K562 (cell line): Measurements from ENCODE around the gene MXI1. TPM values are rescaled to one million over a fixed set of nuclear protein-coding genes. Genes with fewer than 3 reads are reported as not detected.

Experiments used
- ATAC-seq: fragments of 200-7000 bp; cut with Tn5 transposase; 3 replicates; pipeline ENCODE4 v1.9.1; 2020; ENCODE audit warnings: moderate library complexity
- BruUV-seq: library from RNA; stranded (reverse); fragments of 400-500 nt; replicated peaks from 2 replicates; lab custom pipeline; 2021; lab: Mats Ljungman, UMichigan
- CTCF ChIA-PET: fragments of 300-600 bp; formaldehyde crosslinking; extraction: SDS; loops from one replicate; lab custom pipeline; 2021; ENCODE audit warnings: low intra/inter-chr PET ratio; lab: Yijun Ruan, JAX
- POLR2A ChIA-PET: fragments of 300-600, 350-650 bp; sonication (Branson Sonifier 250); formaldehyde crosslinking; extraction: SDS; loops from one replicate; lab custom pipeline; 2021; ENCODE audit warnings: antibody characterized with exemption, inconsistent platforms; lab: Yijun Ruan, JAX
- DNase-seq, 4 experiments: peaks; one replicate each; pipeline versions ENCODE4 v3.0.0 to v3.0.0-alpha.2; 2011 to 2018; ENCODE audit warnings: low spot score in 3 of 4, mixed read lengths in 3 of 4; ENCODE audit errors: extremely low read depth in 1 of 4
- FAIRE-seq: peaks from 2 replicates; lab custom pipeline; 2011; peaks lifted over from hg19 to GRCh38; lab: Jason Lieb, UNC
- H2AFZ ChIP-seq: 2 replicates; pipeline ENCODE4 v1.6.0; 2011; ENCODE audit warnings: low read depth, low read length, control low read depth, inconsistent platforms
- H3K27ac ChIP-seq: fragments of 200-600 bp; 3 replicates; pipeline ENCODE4 v1.8.0; 2011; ENCODE audit warnings: low read depth, mild to moderate bottlenecking, control low read depth, inconsistent platforms, low read length, moderate library complexity, mixed read lengths; ENCODE audit errors: extremely low read depth
- H3K27me3 ChIP-seq, 2 experiments: fragments of 300-600 bp in 1 of 2; 2 replicates in 1 of 2; 3 replicates in 1 of 2; pipeline versions ENCODE4 v1.6.0 to v1.8.0; 2011; ENCODE audit warnings: inconsistent platforms in 2 of 2, low read length in 2 of 2, mild to moderate bottlenecking in 1 of 2, mixed read lengths in 1 of 2, moderate library complexity in 1 of 2; ENCODE audit not compliant: control insufficient read depth in 2 of 2, insufficient read depth in 2 of 2
- H3K36me3 ChIP-seq: fragments of 300-600 bp; 3 replicates; pipeline ENCODE4 v1.8.0; 2011; ENCODE audit warnings: mild to moderate bottlenecking, low read length, inconsistent platforms; ENCODE audit not compliant: control insufficient read depth, insufficient read depth
- H3K4me1 ChIP-seq, 2 experiments: fragments of 200-600 bp in 1 of 2; replicated peaks in 1 of 2; 2 replicates in 1 of 2; 3 replicates in 1 of 2; pipeline versions ENCODE4 v1.5.1 to v1.8.0; 2011; ENCODE audit warnings: inconsistent platforms in 2 of 2, low read length in 2 of 2, mild to moderate bottlenecking in 1 of 2, mixed read lengths in 1 of 2, moderate library complexity in 1 of 2; ENCODE audit not compliant: control insufficient read depth in 2 of 2, insufficient read depth in 2 of 2
- H3K4me2 ChIP-seq: 2 replicates; pipeline ENCODE4 v1.6.1; 2011; ENCODE audit warnings: low read length, control low read depth, inconsistent platforms, mixed read lengths; ENCODE audit not compliant: insufficient read depth
- H3K4me3 ChIP-seq: fragments of 200-600 bp; sonication (generic), shearing (Covaris generic); 2 replicates; pipeline ENCODE4 v1.5.1; 2016; ENCODE audit warnings: control low read depth, inconsistent platforms
- H3K79me2 ChIP-seq: fragments of 200-600 bp; 3 replicates; pipeline ENCODE4 v1.8.0; 2011; ENCODE audit warnings: low read length, inconsistent platforms; ENCODE audit not compliant: control insufficient read depth, insufficient read depth
- H3K9ac ChIP-seq, 2 experiments: 2 replicates each; pipeline versions ENCODE4 v1.6.0 to v1.6.1; 2011; ENCODE audit warnings: low read depth in 2 of 2, low read length in 2 of 2, control low read depth in 1 of 2, inconsistent platforms in 1 of 2, mild to moderate bottlenecking in 1 of 2, mixed read lengths in 1 of 2; ENCODE audit not compliant: insufficient read depth in 1 of 2
- H3K9me1 ChIP-seq: one replicate; pipeline ENCODE4 v1.6.0; 2011; ENCODE audit warnings: inconsistent platforms, mild to moderate bottlenecking, low read length, moderate library complexity; ENCODE audit not compliant: control insufficient read depth, insufficient read depth
- H3K9me3 ChIP-seq: replicated peaks from 2 replicates; pipeline ENCODE4 v1.5.1; 2011; ENCODE audit warnings: low read depth, low read length, inconsistent platforms; ENCODE audit not compliant: control insufficient read depth, insufficient read depth
- H4K20me1 ChIP-seq: replicated peaks from 2 replicates; pipeline ENCODE4 v1.6.1; 2011; ENCODE audit warnings: low read length, inconsistent platforms, mixed read lengths; ENCODE audit not compliant: control insufficient read depth, insufficient read depth
- COPS2 ChIP-seq: fragments of 450-650 bp; conservative IDR thresholded peaks from 2 replicates; pipeline ENCODE4 v1.6.1; 2016; ENCODE audit warnings: mild to moderate bottlenecking, moderate library complexity
- EZH2 ChIP-seq: IDR thresholded peaks from 2 replicates; pipeline ENCODE4 v1.6.1; 2012; ENCODE audit warnings: low read depth, mild to moderate bottlenecking, inconsistent platforms, low read length, borderline replicate concordance
- TCFL5 ChIP-seq: fragments of 250-450 bp; sonication (Bioruptor Pico); conservative IDR thresholded peaks from 2 replicates; pipeline ENCODE4 v1.6.1; 2021; ENCODE audit warnings: mild to moderate bottlenecking, moderate library complexity, matching md5 sums
- ZKSCAN3 ChIP-seq: fragments of 250-450 bp; sonication (Bioruptor Pico); IDR thresholded peaks from 2 replicates; pipeline ENCODE4 v1.4.0; 2020
- ZNF324 ChIP-seq: fragments of 250-450 bp; sonication (Bioruptor Pico); IDR thresholded peaks from 2 replicates; pipeline ENCODE4 v1.4.0; 2020; ENCODE audit warnings: mild to moderate bottlenecking
- WGBS: fragments of 100-300 bp; shearing (Covaris generic); methylation state at CpG from one replicate; pipeline ENCODE4 v1.1.6; 2016; ENCODE audit warnings: low coverage, mixed read lengths; ENCODE audit not compliant: insufficient coverage; ENCODE audit errors: missing lambda C conversion rate; 5-methylcytosine and 5-hydroxymethylcytosine counted together
- in situ Hi-C: fragments of 300-500 bp; cut with MboI; formaldehyde crosslinking; loops from 4 replicates; pipeline ENCODE4 v1.15.0; 2018; ENCODE audit warnings: inconsistent platforms, mixed read lengths
- intact Hi-C: fragments of 100-400 bp; cut with micrococcal nuclease; formaldehyde crosslinking; loops from 2 replicates; pipeline ENCODE4 v1.14.2; 2022
- polyA plus RNA-seq, 8 experiments: library from polyadenylated mRNA; depleted of rRNA in 4 of 8; stranded (reverse) in 5 of 8; unstranded in 3 of 8; fragments of >200 nt; fragmentation: Nextera tagmentation in 2 of 8; fragmentation: Illumina TruSeq in 1 of 8; extraction: Ambion mirVana in 2 of 8; extraction: Trizol in 1 of 8; gene quantifications; 2 replicates each; pipeline versions ENCODE4 v1.2.1 to v1.2.3, GENCODE V29; 2011 to 2014; ENCODE audit warnings: inconsistent platforms in 1 of 8, missing spikeins in 1 of 8
- total RNA-seq, 7 experiments: library from RNA; depleted of rRNA in 6 of 7; stranded (reverse); fragments of >200 nt in 6 of 7; fragmentation: Illumina TruSeq in 2 of 7; extraction: Trizol in 2 of 7; gene quantifications; 2 replicates each; pipeline versions ENCODE4 v1.2.1 to v1.2.3, GENCODE V29; 2011 to 2021; ENCODE audit warnings: low replicate concordance in 1 of 7
- TF ChIP-seq, protein P1 (sequence below): sonication (generic); formaldehyde crosslinking; IDR thresholded peaks from 2 replicates; pipeline ENCODE4 v1.8.0; 2022; ENCODE audit warnings: missing genetic modification reagents, mild to moderate bottlenecking, moderate library complexity, borderline replicate concordance

Gene MXI1
- total and polyA plus RNA-seq, 9 of the 15 experiments (the other 6 are each of a cell fraction or from before 2014, with no cell fraction given), result 9.1 to 23.7 (median 14.8) TPM

DNA sequence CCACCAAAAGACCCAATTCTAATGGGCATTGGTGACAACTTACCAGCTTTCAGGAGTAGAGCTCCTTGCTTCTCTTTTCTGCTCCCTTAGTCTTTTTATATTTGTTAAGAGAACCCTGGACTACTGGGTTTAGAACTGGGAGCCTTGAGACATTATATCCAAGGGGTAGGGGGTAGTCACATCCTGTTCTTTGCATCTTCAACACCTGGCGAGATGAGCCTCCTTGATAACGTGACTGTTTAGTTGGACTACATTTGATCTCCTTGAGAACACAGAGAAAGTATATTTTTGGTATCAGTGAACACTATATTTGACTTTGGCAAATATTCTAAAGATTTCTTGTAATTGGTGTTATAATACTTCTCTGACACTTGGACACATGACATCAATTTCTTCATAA lies 106.3 kb downstream of the MXI1 start:
- Histone ChIP-seq H3K27me3 (peaks cover 2 to 12% of the 10 kb centered on the region in 2 experiments; a peak in 2 of 5 replicates), H3K79me2 (no peaks in the 10 kb centered on the region), H3K36me3 (no peaks in the 10 kb centered on the region), H3K9me3 (no peaks in the 10 kb centered on the region), H3K4me2 (no peak overlapping the region), H3K4me1 (no peaks in the 10 kb centered on the region), H4K20me1 (no peaks in the 10 kb centered on the region), H3K9ac (no peak overlapping the region), H3K27ac (no peak overlapping the region), H3K4me3 (no peak overlapping the region), H3K9me1 (no peaks in the 10 kb centered on the region), H2AFZ (no peak overlapping the region)
- in situ Hi-C loops, result loop anchor here (5.0 kb wide), 1 partner anchor 239 kb away; no protein-coding TSS in a partner anchor
- 0% methylated on average over 2 of the region's 2 CpGs for WGBS
- ATAC-seq (no peak), FAIRE-seq (no peak), DNase-seq (no peak)
- TF ChIP-seq TCFL5 (CRISPR knock-in tag) (no peak), COPS2 (no peak), EZH2 (no peak), ZNF324 (no peak), ZKSCAN3 (CRISPR knock-in tag) (no peak)
- TF ChIP-seq, protein P1, sequence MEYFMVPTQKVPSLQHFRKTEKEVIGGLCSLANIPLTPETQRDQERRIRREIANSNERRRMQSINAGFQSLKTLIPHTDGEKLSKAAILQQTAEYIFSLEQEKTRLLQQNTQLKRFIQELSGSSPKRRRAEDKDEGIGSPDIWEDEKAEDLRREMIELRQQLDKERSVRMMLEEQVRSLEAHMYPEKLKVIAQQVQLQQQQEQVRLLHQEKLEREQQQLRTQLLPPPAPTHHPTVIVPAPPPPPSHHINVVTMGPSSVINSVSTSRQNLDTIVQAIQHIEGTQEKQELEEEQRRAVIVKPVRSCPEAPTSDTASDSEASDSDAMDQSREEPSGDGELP (CRISPR knock-in tag), result no peak
- no TSS peak for BruUV-seq
- ChIA-PET POLR2A (interaction anchor here (1.3 kb wide), 1 partner anchor 103 kb away, joined by 3 read pairs; no protein-coding TSS in a partner anchor), CTCF (no interaction called here)
- intact Hi-C loops, result loop anchor here (10.0 kb wide), 2 partner anchors 461 to 1821 kb away; no protein-coding TSS in a partner anchor
